Body of pancreas (tissue), 4 donors: ENCODE results near the gene NCBP1. TPM values are rescaled to one million over a fixed set of nuclear protein-coding genes. Genes with fewer than 3 reads are reported as not detected.
"Not testable (repeated sequence)": the region's sequence is repeated elsewhere in the genome, so short reads cannot be mapped to it uniquely, and the experiment has no call there.

Experiments used
- ATAC-seq: fragments of 150-250 bp; one replicate; pipeline ENCODE4 v1.9.1; 2016
- DNase-seq, 4 donors: peaks; one replicate each; pipeline ENCODE4 v3.0.0-alpha.2; 2019
- H3K27ac ChIP-seq, 4 donors: fragments of 200-600 bp; sonication (generic); 1 replicate in 3 of 4; 2 replicates in 1 of 4; pipeline versions ENCODE4 v1.5.1 to v1.6.1; 2016 to 2019; ENCODE audit warnings: mild to moderate bottlenecking in 1 of 4, mixed read lengths in 1 of 4, moderate library complexity in 1 of 4
- H3K27me3 ChIP-seq, 2 donors: fragments of 200-600 bp; sonication (generic); one replicate each; pipeline ENCODE4 v1.6.0; 2016; ENCODE audit warnings: mild to moderate bottlenecking in 1 of 2
- H3K36me3 ChIP-seq, 2 donors: fragments of 200-600 bp; sonication (generic); replicated peaks in 1 of 2; 2 replicates each; pipeline ENCODE4 v1.5.1; 2016; ENCODE audit warnings: low read depth in 2 of 2; ENCODE audit not compliant: insufficient read depth in 1 of 2
- H3K4me1 ChIP-seq: fragments of 200-600 bp; sonication (generic); one replicate; pipeline ENCODE4 v1.6.0; 2016
- H3K4me3 ChIP-seq, 2 donors: fragments of 200-600 bp; sonication (generic); 1 replicate in 1 of 2; 2 replicates in 1 of 2; pipeline ENCODE4 v1.5.1; 2016 to 2019
- H3K9me3 ChIP-seq, 3 donors: fragments of 200-600 bp; sonication (generic); 1 replicate in 2 of 3; 2 replicates in 1 of 3; pipeline ENCODE4 v1.5.1; 2016
- CTCF ChIP-seq, 7 experiments: fragments of 450-650 bp in 4 of 7; fragments of 200-600 bp in 3 of 7; sonication (generic) in 3 of 7; IDR thresholded peaks; one replicate each; pipeline ENCODE4 v1.5.1; 2016 to 2019; ENCODE audit warnings: antibody characterized with exemption in 7 of 7
- POLR2A ChIP-seq, 3 donors: fragments of 450-650 bp; IDR thresholded peaks; one replicate each; pipeline ENCODE4 v1.6.1; 2016; ENCODE audit warnings: antibody characterized with exemption in 3 of 3, mild to moderate bottlenecking in 2 of 3
- WGBS, 2 donors: methylation state at CpG; one replicate each; pipeline ENCODE4 v1.1.5; 2017; 5-methylcytosine and 5-hydroxymethylcytosine counted together
- intact Hi-C: fragments of 100-400 bp; cut with DNase I; formaldehyde crosslinking; loops from one replicate; pipeline ENCODE4 v1.15.1; 2023
- total RNA-seq, 2 donors: library from RNA; depleted of rRNA; stranded (reverse); fragments of >200 nt; gene quantifications; one replicate each; pipeline ENCODE4 v1.1.0, GENCODE V29; 2016

Gene NCBP1, protein sequence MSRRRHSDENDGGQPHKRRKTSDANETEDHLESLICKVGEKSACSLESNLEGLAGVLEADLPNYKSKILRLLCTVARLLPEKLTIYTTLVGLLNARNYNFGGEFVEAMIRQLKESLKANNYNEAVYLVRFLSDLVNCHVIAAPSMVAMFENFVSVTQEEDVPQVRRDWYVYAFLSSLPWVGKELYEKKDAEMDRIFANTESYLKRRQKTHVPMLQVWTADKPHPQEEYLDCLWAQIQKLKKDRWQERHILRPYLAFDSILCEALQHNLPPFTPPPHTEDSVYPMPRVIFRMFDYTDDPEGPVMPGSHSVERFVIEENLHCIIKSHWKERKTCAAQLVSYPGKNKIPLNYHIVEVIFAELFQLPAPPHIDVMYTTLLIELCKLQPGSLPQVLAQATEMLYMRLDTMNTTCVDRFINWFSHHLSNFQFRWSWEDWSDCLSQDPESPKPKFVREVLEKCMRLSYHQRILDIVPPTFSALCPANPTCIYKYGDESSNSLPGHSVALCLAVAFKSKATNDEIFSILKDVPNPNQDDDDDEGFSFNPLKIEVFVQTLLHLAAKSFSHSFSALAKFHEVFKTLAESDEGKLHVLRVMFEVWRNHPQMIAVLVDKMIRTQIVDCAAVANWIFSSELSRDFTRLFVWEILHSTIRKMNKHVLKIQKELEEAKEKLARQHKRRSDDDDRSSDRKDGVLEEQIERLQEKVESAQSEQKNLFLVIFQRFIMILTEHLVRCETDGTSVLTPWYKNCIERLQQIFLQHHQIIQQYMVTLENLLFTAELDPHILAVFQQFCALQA
- total RNA-seq: 10 to 100 TPM; 11.4 to 14.5 TPM

DNA sequence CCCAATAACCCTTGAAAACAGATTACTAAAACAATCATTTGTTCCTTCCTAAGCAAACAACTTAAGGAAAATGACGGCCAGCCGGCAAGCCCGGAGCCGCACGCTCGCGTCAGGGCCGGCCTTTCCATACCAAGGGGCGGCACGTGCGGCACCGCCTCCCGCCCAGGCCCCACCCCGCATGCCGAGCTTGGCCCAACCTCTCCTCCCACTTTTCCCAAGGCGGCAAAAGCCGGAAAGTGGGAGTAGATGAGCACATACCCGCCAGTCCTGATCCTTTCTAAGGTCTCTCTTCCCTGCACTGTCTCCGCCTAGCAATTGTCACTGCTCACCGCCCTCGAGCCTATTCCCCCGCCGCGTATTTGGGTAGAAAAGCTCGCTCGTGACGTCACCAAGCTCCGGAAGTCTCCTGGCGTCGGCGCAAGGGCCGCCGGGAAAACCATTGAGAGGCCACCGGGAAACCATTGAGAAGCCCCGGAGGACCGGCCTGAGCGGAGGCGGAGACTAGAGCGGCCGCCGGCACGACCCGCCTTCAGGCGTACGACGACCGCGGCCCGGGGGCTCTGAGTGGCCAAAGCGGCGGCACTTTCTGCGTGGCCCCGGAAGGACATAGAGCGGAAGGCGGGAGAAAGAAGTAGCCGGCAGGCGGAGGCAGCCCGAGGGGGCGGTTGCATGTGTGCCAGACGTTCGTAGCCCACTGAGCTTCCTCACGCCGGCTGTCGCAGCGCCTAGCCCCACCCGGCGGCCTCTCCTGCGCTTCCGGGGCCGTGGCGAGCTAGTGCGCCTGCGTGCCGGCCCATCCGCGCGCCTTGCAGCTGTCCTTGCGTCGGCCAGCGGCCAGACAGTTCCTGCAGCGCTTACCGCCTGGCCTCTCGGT is at the start of gene NCBP1, which contains the start of gene TSTD2:
Gene NCBP1 (plus strand): TSS at position 837 of the 874 bp plus-strand sequence. CDS start 61 bp downstream, outside the sequence.
Gene TSTD2 (minus strand): TSS at position 384 of the 874 bp plus-strand sequence. CDS start 5,806 bp downstream, outside the sequence.
- Histone ChIP-seq H3K4me3 (peak within 1 kb of the TSS; percentile 74 to 97), H3K4me1 (peaks cover 44% of the 10 kb centered on the region), H3K9me3 (no peaks in the 10 kb centered on the region), H3K27ac (peak within 1 kb of the TSS; percentile 93 to 99 (median 98)), H3K36me3 (no peaks in the 10 kb centered on the region), H3K27me3 (no peaks in the 10 kb centered on the region)
- intact Hi-C loops: no loop called here
- WGBS, 2 donors: 0 to 1% methylated on average over 12 to 83 of the region's 83 CpGs
- ATAC-seq (peak; percentile 92), DNase-seq (peak; percentile 97 to 98 (median 98))
- TF ChIP-seq POLR2A (IDR thresholded peaks at IDR 0.05): peak; percentile 75 to 91 (median 82)
- TF ChIP-seq CTCF (IDR thresholded peaks at IDR 0.05): peak in 2 of 7 experiments; percentile 25

- no CpG with 5 or more reads among the region's 2 CpGs for WGBS, 2 donors
- H3K36me3 ChIP-seq, H3K4me1 ChIP-seq, ATAC-seq, H3K27ac ChIP-seq, H3K4me3 ChIP-seq, intact Hi-C loops, H3K27me3 ChIP-seq, H3K9me3 ChIP-seq, DNase-seq: not testable (repeated sequence)
Observed at GRCh38 chr9:97584778-97585177, 48.8 kb upstream of the NCBP1 start.

- H3K4me3 ChIP-seq, H3K9me3 ChIP-seq, intact Hi-C loops, H3K27ac ChIP-seq, ATAC-seq, H3K4me1 ChIP-seq, H3K36me3 ChIP-seq, H3K27me3 ChIP-seq, DNase-seq: not testable (repeated sequence)
- WGBS, 2 donors: 94 to 96% methylated on average over 7 of the region's 7 CpGs
Observed at GRCh38 chr9:97586909-97587308, 46.7 kb upstream of the NCBP1 start.

DNA sequence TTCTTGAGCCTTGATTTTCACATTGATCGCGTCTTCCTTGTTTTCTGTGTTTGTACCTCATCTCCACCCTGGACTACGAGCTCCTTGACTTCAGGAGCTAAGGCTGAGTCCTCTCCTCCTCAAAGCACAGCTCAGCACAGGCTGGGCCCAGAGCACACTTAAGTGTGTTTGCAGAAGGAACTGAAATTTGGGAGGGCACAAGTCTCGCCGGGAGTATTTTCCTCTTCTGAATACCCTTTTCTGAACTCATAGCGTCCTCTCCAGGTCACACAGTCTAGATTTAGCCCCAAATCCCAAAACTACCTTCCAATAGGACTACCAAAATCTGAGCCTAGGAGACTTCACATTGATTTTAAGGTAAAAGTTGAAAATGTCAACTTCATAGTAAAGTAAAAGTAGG is 42.1 kb upstream of the NCBP1 start:
- peaks cover 11% of the 10 kb centered on the region for H3K4me1 ChIP-seq
- H3K36me3 ChIP-seq: no peaks in the 10 kb centered on the region
- no peak for TF ChIP-seq CTCF (IDR thresholded peaks at IDR 0.05)
- TF ChIP-seq POLR2A (IDR thresholded peaks at IDR 0.05): no peak
- ATAC-seq (no peak), DNase-seq (no peak)
- intact Hi-C loops: no loop called here
- no peaks in the 10 kb centered on the region for H3K27me3 ChIP-seq
- 86 to 89% methylated on average over 6 of the region's 6 CpGs for WGBS, 2 donors
- H3K4me3 ChIP-seq: no peak overlapping the region
- no peak overlapping the region for H3K27ac ChIP-seq
- no peaks in the 10 kb centered on the region for H3K9me3 ChIP-seq

DNA sequence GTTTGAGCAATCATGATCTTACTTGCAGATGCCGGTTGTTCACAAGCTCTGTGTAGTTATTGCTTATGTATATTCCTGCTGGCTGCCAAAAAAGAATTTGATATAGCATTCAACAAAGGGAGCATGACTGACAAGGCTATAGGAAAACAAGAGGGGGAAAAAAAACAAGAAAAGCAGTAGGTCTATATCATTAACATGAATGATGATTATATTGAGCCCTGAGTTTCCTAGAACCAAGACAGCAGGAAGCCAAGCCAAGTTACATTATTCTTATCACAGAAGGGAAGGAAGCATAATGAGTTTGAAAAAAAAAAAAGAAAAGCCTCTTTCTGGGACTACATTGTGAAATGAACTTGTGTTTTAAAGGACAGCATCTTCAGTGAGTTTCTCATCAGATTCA is 41.5 kb upstream of the NCBP1 start:
- Histone ChIP-seq H3K9me3 (no peaks in the 10 kb centered on the region), H3K4me1 (peaks cover 11% of the 10 kb centered on the region), H3K27ac (no peak overlapping the region), H3K4me3 (no peak overlapping the region), H3K36me3 (no peaks in the 10 kb centered on the region), H3K27me3 (no peaks in the 10 kb centered on the region)
- intact Hi-C loops: no loop called here
- TF ChIP-seq POLR2A (IDR thresholded peaks at IDR 0.05) (no peak), CTCF (IDR thresholded peaks at IDR 0.05) (no peak)
- 84 to 96% methylated on average over 1 of the region's 1 CpG for WGBS, 2 donors
- no peak for ATAC-seq
- DNase-seq: no peak
